Lung (tissue), 12 donors: Measurements from ENCODE around the gene PRF1. TPM values are rescaled to one million over a fixed set of nuclear protein-coding genes. Genes with fewer than 3 reads are reported as not detected.

Experiments used
- ATAC-seq: fragments of 200-7000 bp; cut with Tn5 transposase; one replicate; pipeline ENCODE4 v1.9.1; 2020; ENCODE audit warnings: moderate number of reproducible peaks; ENCODE audit not compliant: insufficient read depth, low FRiP score
- DNase-seq, 3 donors: peaks; one replicate each; pipeline ENCODE4 v3.0.0-alpha.2; 2013 to 2017
- H3K27ac ChIP-seq, 2 donors: one replicate each; pipeline ENCODE4 v1.5.1; 2013; ENCODE audit warnings: mild to moderate bottlenecking in 2 of 2, moderate library complexity in 2 of 2, control low read depth in 1 of 2, inconsistent platforms in 1 of 2, low read depth in 1 of 2, low read length in 1 of 2
- H3K27me3 ChIP-seq, 3 donors: one replicate each; pipeline ENCODE4 v1.5.1; 2013; ENCODE audit warnings: low read length in 2 of 3; ENCODE audit not compliant: control insufficient read depth in 3 of 3, insufficient read depth in 3 of 3
- H3K36me3 ChIP-seq, 4 donors: one replicate each; pipeline ENCODE4 v1.5.1; 2013; ENCODE audit warnings: low read length in 4 of 4, mild to moderate bottlenecking in 1 of 4, moderate library complexity in 1 of 4; ENCODE audit not compliant: control insufficient read depth in 4 of 4, insufficient read depth in 4 of 4
- H3K4me1 ChIP-seq, 5 donors: one replicate each; pipeline ENCODE4 v1.5.1; 2013; ENCODE audit warnings: low read length in 5 of 5, mild to moderate bottlenecking in 2 of 5, moderate library complexity in 1 of 5; ENCODE audit not compliant: control insufficient read depth in 5 of 5, insufficient read depth in 5 of 5
- H3K4me3 ChIP-seq: one replicate; pipeline ENCODE4 v1.5.1; 2013; ENCODE audit warnings: mild to moderate bottlenecking, control low read depth, moderate library complexity
- H3K9ac ChIP-seq, 2 donors: one replicate each; pipeline ENCODE4 v1.5.1; 2013; ENCODE audit warnings: low read length in 2 of 2, control low read depth in 1 of 2; ENCODE audit not compliant: insufficient read depth in 1 of 2
- H3K9me3 ChIP-seq, 4 donors: one replicate each; pipeline ENCODE4 v1.5.1; 2013; ENCODE audit warnings: low read length in 3 of 4, mild to moderate bottlenecking in 1 of 4, moderate library complexity in 1 of 4; ENCODE audit not compliant: control insufficient read depth in 4 of 4, insufficient read depth in 3 of 4
- CTCF ChIP-seq: IDR thresholded peaks from 2 replicates; pipeline ENCODE4 v1.5.1; 2012; ENCODE audit warnings: mild to moderate bottlenecking; ENCODE audit errors: control extremely low read depth, extremely low read depth
- WGBS, 2 donors: extraction: QIAGEN DNeasy Blood & Tissue Kit; methylation state at CpG; one replicate each; pipeline ENCODE4 v1.1.7; 2013; 5-methylcytosine and 5-hydroxymethylcytosine counted together
- polyA plus RNA-seq, 2 donors: library from polyadenylated mRNA; stranded (reverse); fragments of 200-250 nt; gene quantifications; one replicate each; pipeline ENCODE4 v1.2.1, GENCODE V29; 2013
- total RNA-seq, 2 donors: library from RNA; depleted of rRNA in 1 of 2; stranded (reverse); fragments of >200 nt in 1 of 2; gene quantifications; one replicate each; pipeline ENCODE4 v1.2.1, GENCODE V29; 2014 to 2021
- donor health status: control.
- donor health status: control.
- donor health status: Bipolar disorder and iron deficiency.
- donor health status: healthy.
- donor health status: DM: yes; HTN: yes; CAD: no.

The PRF1 gene
- total and polyA plus RNA-seq, 4 donors, result 3.2 to 11.5 (median 7.3) TPM

- Histone ChIP-seq H3K4me1 (peaks cover 0 to 52% (median 27%) of the 10 kb centered on the region in 5 donors), H3K27ac (no peak overlapping the region), H3K9me3 (no peaks in the 10 kb centered on the region), H3K4me3 (no peak overlapping the region), H3K9ac (peak overlapping the region in 1 of 2 donors; percentile 26), H3K36me3 (peaks cover 0 to 11% (median 1%) of the 10 kb centered on the region in 4 donors), H3K27me3 (no peaks in the 10 kb centered on the region)
- no peak for TF ChIP-seq CTCF
- peak; percentile 66 to 77 (median 69) for DNase-seq
- 15 to 39% methylated on average over 10 of the region's 10 CpGs for WGBS, 2 donors
- no peak for ATAC-seq
These were observed 41.5 kb downstream of the PRF1 start for GRCh38 chr10:70561070-70561469.

- no peak for TF ChIP-seq CTCF
- DNase-seq, result peak; percentile 54 to 78 (median 69)
- no peak for ATAC-seq
- no peak overlapping the region for H3K27ac ChIP-seq
- H3K4me1 ChIP-seq, result peaks cover 0 to 52% (median 27%) of the 10 kb centered on the region in 5 donors
- 69 to 85% methylated on average over 14 of the region's 14 CpGs for WGBS, 2 donors
- no peaks in the 10 kb centered on the region for H3K9me3 ChIP-seq
- H3K4me3 ChIP-seq, result no peak overlapping the region
- no peaks in the 10 kb centered on the region for H3K27me3 ChIP-seq
- H3K9ac ChIP-seq, result no peak overlapping the region
- peaks cover 0 to 11% (median 1%) of the 10 kb centered on the region in 4 donors for H3K36me3 ChIP-seq
These were observed 42.0 kb downstream of the PRF1 start for GRCh38 chr10:70560511-70560941.

- no peak for DNase-seq
- H3K9me3 ChIP-seq, result no peaks in the 10 kb centered on the region
These were observed 42.7 kb downstream of the PRF1 start for GRCh38 chr10:70559861-70560260.

More at GRCh38 chr10:70559861-70560260, 42.7 kb downstream of the PRF1 start:
- Histone ChIP-seq H3K27me3 (no peaks in the 10 kb centered on the region), H3K9ac (no peak overlapping the region), H3K27ac (no peak overlapping the region), H3K36me3 (peaks cover 0 to 10% (median 1%) of the 10 kb centered on the region in 4 donors), H3K4me1 (peaks cover 0 to 52% (median 27%) of the 10 kb centered on the region in 5 donors), H3K4me3 (no peak overlapping the region)
- 80 to 92% methylated on average over 5 of the region's 5 CpGs for WGBS, 2 donors
- no peak for ATAC-seq
- no peak for TF ChIP-seq CTCF
